ENCODE measurements around the gene GLYATL1.

DNA sequence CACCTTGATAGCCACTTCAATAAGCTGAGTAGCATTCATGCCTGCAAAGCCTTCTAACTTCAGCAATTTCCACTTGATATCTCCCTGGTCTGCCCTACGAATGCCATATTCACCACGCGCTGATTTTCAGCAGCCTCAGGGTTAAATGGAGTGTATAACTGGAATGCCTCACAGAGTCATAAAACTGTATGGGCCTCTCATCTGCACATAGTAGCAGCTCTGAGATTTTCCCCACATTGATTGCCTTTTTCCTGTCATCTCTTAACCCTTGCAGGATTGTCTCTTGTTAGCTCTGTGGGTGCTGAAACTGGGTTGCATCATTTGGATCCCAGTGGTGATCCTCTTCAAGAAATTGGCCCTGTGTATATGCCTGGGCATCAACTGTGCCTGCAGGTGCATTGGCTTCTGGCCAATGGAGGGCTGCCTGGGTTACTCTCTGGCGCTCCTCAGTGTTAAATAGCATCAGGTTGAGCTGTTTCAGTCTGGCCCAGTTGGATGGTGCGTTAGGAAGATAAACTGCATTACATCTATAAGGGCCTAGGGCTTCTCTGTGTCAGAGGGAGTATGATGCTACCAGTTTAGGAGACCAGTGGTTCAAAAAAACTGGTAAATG is 17.4 kb upstream of the GLYATL1 start:
- TF ChIP-seq, protein P1, sequence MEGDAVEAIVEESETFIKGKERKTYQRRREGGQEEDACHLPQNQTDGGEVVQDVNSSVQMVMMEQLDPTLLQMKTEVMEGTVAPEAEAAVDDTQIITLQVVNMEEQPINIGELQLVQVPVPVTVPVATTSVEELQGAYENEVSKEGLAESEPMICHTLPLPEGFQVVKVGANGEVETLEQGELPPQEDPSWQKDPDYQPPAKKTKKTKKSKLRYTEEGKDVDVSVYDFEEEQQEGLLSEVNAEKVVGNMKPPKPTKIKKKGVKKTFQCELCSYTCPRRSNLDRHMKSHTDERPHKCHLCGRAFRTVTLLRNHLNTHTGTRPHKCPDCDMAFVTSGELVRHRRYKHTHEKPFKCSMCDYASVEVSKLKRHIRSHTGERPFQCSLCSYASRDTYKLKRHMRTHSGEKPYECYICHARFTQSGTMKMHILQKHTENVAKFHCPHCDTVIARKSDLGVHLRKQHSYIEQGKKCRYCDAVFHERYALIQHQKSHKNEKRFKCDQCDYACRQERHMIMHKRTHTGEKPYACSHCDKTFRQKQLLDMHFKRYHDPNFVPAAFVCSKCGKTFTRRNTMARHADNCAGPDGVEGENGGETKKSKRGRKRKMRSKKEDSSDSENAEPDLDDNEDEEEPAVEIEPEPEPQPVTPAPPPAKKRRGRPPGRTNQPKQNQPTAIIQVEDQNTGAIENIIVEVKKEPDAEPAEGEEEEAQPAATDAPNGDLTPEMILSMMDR (IDR thresholded peaks at IDR 0.05): no peak
- no peak for TF ChIP-seq POLR2AphosphoS5 (IDR thresholded peaks at IDR 0.05; ENCODE audit: low read depth, low read length)
